Keratinocyte (primary cell): ENCODE measurements around the gene NMBR.
"Not testable (repeated sequence)": the region's sequence is repeated elsewhere in the genome, so short reads cannot be mapped to it uniquely, and the experiment has no call there.

Experiments used
- EZH2 ChIP-seq: IDR thresholded peaks from one replicate; pipeline ENCODE4 v1.6.1; 2012; ENCODE audit warnings: inconsistent platforms, mild to moderate bottlenecking, low read length, moderate library complexity
- TF ChIP-seq, protein P1 (sequence below), 3 experiments: IDR thresholded peaks in 1 of 3; conservative IDR thresholded peaks in 1 of 3; optimal IDR thresholded peaks in 1 of 3; 2 replicates in 2 of 3; 3 replicates in 1 of 3; pipeline versions ENCODE3 to v1.5.1; 2011; ENCODE audit warnings: low read length in 3 of 3, mild to moderate bottlenecking in 3 of 3, moderate library complexity in 2 of 3, control low read depth in 1 of 3, inconsistent platforms in 1 of 3; ENCODE audit not compliant: insufficient read depth in 2 of 3; ENCODE audit errors: extremely low read depth in 1 of 3

DNA sequence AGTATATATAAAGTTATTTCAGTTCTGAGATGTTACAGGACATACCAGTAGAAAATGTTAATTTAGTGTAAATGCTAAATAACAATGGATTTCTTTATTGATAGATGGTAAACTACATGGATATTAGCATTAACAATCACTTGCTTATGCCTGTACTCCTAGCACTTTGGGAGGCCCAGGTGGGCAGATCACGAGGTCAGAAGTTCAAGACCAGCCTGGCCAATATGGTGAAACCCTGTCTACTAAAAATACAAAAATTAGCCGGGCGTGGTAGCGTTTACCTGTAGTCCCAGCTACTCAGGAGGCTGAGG is 9.8 kb upstream of the NMBR start:
- TF ChIP-seq EZH2, result not testable (repeated sequence)
- TF ChIP-seq, protein P1, sequence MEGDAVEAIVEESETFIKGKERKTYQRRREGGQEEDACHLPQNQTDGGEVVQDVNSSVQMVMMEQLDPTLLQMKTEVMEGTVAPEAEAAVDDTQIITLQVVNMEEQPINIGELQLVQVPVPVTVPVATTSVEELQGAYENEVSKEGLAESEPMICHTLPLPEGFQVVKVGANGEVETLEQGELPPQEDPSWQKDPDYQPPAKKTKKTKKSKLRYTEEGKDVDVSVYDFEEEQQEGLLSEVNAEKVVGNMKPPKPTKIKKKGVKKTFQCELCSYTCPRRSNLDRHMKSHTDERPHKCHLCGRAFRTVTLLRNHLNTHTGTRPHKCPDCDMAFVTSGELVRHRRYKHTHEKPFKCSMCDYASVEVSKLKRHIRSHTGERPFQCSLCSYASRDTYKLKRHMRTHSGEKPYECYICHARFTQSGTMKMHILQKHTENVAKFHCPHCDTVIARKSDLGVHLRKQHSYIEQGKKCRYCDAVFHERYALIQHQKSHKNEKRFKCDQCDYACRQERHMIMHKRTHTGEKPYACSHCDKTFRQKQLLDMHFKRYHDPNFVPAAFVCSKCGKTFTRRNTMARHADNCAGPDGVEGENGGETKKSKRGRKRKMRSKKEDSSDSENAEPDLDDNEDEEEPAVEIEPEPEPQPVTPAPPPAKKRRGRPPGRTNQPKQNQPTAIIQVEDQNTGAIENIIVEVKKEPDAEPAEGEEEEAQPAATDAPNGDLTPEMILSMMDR (optimal IDR thresholded peaks at IDR 0.05 in 1 of 3, IDR thresholded peaks at IDR 0.05 in 1 of 3, conservative IDR thresholded peaks at IDR 0.05 in 1 of 3; ENCODE audit: extremely low read depth in 1 of 3, insufficient read depth in 2 of 3, low read length in 3 of 3), result not testable (repeated sequence)
